NCI-H510A treated with DMSO at 0.1 percent for 48 hours (cell line): Measurements from ENCODE around the gene CMTR1.
"Not testable (repeated sequence)": the region's sequence is repeated elsewhere in the genome, so short reads cannot be mapped to it uniquely, and the experiment has no call there.

Experiments
- DNase-seq: peaks from one replicate; lab custom pipeline; 2025; lab: John Stamatoyannopoulos, UW

Gene CMTR1, protein sequence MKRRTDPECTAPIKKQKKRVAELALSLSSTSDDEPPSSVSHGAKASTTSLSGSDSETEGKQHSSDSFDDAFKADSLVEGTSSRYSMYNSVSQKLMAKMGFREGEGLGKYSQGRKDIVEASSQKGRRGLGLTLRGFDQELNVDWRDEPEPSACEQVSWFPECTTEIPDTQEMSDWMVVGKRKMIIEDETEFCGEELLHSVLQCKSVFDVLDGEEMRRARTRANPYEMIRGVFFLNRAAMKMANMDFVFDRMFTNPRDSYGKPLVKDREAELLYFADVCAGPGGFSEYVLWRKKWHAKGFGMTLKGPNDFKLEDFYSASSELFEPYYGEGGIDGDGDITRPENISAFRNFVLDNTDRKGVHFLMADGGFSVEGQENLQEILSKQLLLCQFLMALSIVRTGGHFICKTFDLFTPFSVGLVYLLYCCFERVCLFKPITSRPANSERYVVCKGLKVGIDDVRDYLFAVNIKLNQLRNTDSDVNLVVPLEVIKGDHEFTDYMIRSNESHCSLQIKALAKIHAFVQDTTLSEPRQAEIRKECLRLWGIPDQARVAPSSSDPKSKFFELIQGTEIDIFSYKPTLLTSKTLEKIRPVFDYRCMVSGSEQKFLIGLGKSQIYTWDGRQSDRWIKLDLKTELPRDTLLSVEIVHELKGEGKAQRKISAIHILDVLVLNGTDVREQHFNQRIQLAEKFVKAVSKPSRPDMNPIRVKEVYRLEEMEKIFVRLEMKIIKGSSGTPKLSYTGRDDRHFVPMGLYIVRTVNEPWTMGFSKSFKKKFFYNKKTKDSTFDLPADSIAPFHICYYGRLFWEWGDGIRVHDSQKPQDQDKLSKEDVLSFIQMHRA

DNA sequence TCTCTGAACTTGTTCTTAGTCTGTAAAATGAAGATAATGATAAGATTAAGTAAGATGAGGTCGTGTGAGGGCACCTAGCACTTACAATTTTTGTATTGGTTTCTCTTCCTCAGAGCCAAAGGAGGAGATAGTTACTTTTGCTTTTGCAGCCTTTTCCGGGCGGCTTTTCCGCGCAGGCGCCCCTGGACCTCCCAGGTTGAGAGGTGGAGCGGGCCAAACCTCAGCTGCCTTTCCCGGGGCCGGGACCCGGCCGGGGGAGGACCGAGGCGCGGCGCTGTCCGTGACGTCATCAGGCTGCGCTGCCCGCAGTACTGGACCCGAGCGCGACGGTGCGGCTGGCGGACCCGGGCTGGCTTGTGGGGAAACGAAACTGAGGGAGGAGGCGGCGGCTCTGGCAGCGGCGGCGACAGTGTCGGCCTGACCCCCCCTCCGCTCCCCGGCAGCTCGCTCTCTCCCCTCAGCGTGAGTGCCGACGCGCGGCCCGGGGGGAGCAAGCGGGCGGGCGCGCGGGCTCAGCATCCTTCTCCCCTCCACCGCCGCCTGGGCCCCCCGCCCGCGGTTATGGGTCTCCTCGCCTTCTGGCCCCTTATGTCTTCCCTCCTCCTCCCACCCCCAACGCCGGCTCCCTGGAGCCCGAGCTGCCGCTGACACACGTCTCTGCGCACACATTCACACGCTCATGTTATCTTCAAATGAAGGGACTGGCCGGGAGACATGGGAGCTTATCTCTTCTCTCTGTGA lies at the start of gene CMTR1:
Gene CMTR1, plus strand, starts transcription at position 306 of the 741 bp plus-strand sequence. CDS start 2,409 bp downstream, outside the sequence.
- peak; percentile 90 for DNase-seq

DNA sequence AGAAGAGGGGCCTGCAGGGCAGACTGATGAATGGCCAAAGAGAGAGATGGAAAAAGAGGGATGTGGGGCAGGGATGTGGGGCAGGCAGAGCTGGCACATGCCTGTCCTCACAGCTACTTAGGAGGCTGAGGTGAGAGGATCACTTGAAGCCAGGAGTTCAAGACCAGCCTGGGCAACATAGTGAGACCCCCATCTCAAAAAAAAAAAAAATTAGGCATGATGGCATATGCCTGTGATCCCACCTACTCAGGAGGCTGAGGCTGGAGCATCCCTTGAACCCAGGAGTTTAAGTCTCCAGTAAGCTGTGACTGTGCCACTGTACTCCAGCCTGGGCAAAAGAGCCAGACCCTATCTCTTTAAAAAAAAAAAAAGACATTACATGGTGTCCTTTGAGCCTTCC lies 44.4 kb upstream of the CMTR1 start:
- no peak for DNase-seq

GRCh38 chr6:37389857-37390256 lies 43.2 kb upstream of the CMTR1 start:
- no peak for DNase-seq

DNA sequence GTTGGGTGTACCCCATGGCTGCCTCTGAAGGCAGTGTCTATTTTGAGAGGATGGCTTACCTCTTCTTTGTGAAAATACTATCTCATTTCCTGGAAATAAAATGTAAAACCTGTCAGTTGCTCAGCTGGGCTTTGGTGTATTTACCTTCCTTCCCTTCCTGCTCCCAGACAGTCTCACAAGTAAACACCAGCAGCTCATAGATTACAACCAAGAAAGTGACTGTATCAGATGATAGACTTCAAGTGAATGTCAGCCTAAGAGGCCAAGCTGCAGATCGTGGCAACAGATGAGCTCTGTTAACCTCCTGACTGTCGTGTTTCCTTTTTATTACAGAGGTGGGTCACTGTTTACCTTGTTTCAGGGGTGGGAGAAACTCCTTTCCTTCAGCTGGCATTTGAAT lies 41.9 kb upstream of the CMTR1 start:
- no peak for DNase-seq

DNA sequence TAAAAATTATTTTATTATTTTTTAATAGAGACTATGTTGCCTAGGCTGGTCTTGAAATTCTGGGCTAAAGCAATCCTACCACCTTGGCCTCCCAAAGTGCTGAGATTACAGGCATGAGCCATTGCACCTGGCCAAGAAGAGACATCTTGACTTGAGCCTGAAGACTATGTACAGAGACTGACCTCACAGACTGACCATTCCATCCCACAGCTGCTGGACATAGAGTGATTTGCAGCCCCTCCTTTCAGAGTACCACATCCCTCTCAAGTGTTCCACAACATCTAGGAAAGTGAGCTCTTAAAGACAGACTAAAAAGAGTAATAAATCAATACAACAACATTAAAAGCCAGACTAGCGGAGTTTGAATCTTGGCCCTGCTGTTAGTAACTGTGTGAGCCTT lies 40.2 kb upstream of the CMTR1 start:
- DNase-seq: no peak

- DNase-seq: no peak
These were observed 39.6 kb upstream of the CMTR1 start for GRCh38 chr6:37393381-37393929.

GRCh38 chr6:37396571-37397180 lies 36.3 kb upstream of the CMTR1 start:
- DNase-seq: no peak

GRCh38 chr6:37399131-37399530 lies 33.9 kb upstream of the CMTR1 start:
- DNase-seq: no peak

DNA sequence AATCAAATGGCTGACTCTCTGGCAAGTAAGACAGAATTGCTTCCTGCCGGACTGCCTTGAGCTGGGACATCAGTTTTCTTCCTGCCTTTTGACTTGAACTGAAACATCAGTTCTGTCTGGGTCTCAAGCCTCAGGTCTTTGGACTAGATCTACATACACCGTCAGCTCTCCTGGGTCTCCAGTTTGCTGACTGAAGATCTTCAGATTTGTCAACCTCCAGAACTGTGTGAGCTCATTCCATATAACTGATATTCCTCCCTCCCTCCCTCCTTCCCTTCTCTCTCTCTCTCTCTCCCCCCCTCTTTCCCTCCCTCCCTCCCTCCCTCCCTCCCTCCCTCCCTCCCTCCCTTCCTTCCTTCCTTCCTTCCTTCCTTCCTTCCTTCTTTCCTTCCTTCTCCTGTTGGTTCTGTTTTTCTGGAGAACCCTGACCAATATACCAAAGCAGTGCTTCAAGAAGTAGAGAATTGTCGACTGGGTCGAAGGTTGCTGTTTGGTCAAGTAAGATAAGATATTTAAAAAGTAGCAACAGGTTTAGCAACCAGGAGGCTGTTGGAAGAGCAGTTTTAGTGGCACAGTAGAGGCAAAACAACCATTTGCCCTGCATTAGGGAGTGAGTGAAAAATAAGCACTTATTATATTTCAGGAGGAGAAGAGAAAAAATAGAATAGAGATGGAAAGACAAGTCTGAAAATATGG lies 33.1 kb upstream of the CMTR1 start:
- no peak for DNase-seq

GRCh38 chr6:37401658-37402057 lies 31.4 kb upstream of the CMTR1 start:
- not testable (repeated sequence) for DNase-seq

DNA sequence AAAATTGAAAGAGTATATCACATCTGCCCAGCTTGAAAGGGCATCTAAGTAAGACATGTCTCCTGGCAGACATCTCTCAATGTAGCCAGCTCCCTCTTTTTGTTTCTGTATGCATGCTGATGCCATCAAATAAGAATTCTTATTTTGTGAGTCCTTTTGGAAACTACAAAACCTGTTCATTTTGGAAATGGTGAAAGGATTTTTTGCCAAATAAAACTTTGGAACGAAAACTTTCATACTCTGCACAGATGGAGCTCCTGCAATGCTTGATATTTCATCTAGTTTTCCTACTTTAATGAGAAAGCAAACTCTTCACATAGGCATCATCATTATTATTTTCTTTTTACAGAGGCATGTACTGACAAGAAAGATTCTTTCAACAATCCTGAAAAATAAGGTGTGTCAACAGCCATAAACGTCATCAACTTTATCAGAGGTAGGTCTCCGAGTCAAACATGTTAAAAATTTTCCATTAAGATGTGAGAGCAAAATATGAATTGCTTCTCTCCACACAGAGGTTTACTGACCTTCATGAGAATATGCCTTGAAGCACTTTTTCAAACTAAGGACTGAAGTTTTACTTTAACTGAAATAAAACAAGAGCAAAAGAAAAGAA lies 26.2 kb upstream of the CMTR1 start:
- DNase-seq: no peak

- DNase-seq: no peak
These were observed 25.1 kb upstream of the CMTR1 start for GRCh38 chr6:37407948-37408347.

DNA sequence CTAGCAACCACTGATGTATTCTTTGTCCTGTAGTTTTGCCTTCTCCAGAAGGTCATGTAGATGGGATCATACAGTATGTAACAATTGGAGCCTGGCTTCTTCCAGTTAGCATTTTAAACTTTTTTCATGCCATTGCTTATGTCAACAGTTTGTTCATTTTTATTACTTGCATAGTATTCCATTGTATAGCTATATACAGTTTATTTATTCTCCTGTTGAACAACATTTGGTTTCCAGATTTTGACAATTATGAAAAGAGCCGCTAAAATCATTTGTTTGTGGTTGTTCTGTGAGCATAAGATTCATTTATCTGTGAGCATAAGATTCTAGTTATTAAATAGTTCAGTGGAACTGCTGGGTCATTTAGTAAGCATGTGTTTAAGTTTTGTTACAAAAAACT lies 23.5 kb upstream of the CMTR1 start:
- no peak for DNase-seq

GRCh38 chr6:37417393-37417792 lies 15.6 kb upstream of the CMTR1 start:
- no peak for DNase-seq

DNA sequence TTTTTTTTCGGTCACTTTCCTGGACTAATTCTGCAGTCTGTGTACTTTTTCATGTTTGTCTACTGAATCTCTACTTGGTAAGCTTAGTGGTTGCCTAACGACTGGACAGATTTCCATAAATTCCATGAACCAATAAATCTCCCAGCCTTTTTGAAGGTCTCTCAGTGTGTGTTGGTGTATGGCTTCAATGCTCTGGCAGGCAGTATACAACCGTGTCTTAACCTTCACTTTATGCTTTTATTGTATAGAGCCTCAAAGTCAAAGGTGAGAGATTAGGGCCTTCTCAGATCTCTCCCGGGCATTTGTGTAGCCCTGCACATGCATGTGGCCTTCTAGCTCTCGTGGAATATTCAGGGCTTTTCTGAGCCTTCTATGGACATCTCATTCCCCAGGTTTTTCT lies 14.3 kb upstream of the CMTR1 start:
- DNase-seq: no peak

- no peak for DNase-seq
These were observed 6.7 kb upstream of the CMTR1 start for GRCh38 chr6:37426058-37426944.

DNA sequence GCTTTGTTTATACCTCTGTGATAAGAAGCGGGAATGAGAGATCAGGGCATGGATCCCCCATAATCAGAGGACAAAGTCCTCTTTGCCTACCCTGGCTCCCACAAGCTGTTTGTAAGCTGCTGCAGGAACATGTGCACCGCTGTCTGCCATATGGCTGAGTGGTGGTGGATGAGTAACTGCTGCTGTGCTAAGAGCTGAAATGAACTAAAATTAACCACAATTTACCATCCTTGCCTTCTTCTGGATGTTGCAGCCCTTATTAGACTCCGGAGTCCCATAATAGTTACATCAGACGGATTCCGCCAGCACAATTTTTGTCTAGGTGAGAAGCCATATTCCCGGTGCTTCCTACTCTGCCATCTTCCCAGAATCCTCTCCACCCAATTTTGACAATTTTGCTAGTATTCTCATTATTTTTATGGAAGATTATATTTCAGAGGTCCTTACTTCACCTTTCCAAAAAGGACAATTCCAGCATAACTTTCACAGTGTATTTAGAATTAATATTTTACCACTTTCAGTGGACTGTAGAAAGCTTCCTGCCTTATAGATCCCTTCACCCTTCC lies 6.0 kb upstream of the CMTR1 start:
- DNase-seq: no peak

DNA sequence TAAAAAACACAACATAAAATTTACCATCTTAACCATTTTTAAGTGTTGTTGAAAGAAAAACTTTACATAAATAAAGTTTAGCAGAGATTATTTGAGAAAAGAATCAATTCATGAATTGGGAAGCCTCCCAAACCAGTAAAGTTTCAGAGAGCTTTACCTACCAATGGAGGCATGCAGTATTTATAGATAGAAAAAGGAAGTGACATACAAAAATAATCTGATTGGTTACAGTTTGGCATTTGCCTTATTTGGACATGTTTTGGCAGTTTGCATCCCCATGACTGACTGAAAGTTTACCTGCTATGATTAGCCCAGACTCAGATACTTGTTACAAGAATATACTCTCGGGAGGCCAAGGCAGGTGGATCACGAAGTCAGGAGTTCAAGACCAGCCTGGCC lies 3.7 kb upstream of the CMTR1 start:
- no peak for DNase-seq

DNA sequence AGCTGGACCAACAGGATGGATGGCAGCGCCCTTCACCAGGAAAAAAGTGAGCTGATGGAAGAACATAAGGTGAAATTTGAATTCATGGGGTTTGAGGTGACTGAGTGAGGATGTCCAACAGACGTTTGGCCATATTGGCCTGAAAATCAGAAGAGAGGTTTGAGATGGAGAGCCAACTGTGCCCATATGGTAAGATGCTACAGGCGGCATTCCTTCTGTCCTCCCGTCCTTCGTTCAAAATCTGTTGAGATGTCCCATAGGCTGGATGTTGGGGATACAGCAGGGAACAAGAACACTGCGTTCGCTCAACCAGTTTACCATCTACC lies 468 bp upstream of the CMTR1 start:
- no peak for DNase-seq
